Transverse colon (tissue), 4 donors: ENCODE data around the gene SLC35A2.

Source experiments
- CTCF ChIP-seq, 5 experiments: fragments of 200-600 bp in 3 of 5; fragments of 450-650 bp in 2 of 5; sonication (generic) in 3 of 5; IDR thresholded peaks; 1 replicate in 2 of 5; 2 replicates in 3 of 5; pipeline ENCODE4 v1.5.1; 2016 to 2017; ENCODE audit warnings: antibody characterized with exemption in 5 of 5, inconsistent platforms in 3 of 5, mild to moderate bottlenecking in 2 of 5, moderate library complexity in 1 of 5
- POLR2AphosphoS5 ChIP-seq, 3 donors: sonication (generic); formaldehyde crosslinking; IDR thresholded peaks; one replicate each; pipeline ENCODE4 v1.6.1; 2016; ENCODE audit warnings: antibody characterized with exemption in 3 of 3

- TF ChIP-seq CTCF (IDR thresholded peaks at IDR 0.05) (peak; percentile 90 to 98 (median 94)), POLR2AphosphoS5 (IDR thresholded peaks at IDR 0.05) (no peak)
These were observed 5.9 kb upstream of the SLC35A2 start for GRCh38 chrX:48917139-48918001.
